Lower leg skin (tissue), 3 donors: Measurements from ENCODE around the gene RER1.

ENCODE experiments used
- POLR2A ChIP-seq, 2 donors: fragments of 450-650 bp; IDR thresholded peaks; one replicate each; pipeline ENCODE4 v1.6.1; 2016 to 2017; ENCODE audit warnings: antibody characterized with exemption in 2 of 2, mild to moderate bottlenecking in 1 of 2, moderate library complexity in 1 of 2
- TF ChIP-seq, protein P1 (sequence below), 3 donors: fragments of 450-650 bp; IDR thresholded peaks; one replicate each; pipeline ENCODE4 v1.5.1; 2016; ENCODE audit warnings: antibody characterized with exemption in 3 of 3, mild to moderate bottlenecking in 3 of 3, moderate library complexity in 2 of 3

DNA sequence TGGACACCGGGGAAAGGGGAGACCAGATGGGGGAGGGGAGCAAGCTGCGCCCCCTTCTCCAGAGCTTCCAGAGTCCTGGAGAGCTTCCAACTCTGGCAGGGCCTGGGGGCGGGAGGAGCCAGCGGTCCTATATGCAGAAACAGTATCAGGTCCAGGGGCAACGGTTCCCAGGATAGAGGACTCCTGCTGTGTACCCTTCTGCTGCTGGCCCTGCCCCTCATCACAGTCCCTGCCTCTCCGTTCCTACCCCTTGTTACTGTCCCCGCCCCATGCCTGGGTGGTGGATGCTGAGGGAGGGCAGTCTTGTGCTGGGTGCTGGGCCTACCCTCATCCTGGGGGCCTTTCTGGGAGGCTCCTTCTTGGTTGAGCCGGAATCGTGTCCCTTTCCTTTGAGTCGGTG is 39.9 kb downstream of the RER1 start:
- TF ChIP-seq, protein P1, sequence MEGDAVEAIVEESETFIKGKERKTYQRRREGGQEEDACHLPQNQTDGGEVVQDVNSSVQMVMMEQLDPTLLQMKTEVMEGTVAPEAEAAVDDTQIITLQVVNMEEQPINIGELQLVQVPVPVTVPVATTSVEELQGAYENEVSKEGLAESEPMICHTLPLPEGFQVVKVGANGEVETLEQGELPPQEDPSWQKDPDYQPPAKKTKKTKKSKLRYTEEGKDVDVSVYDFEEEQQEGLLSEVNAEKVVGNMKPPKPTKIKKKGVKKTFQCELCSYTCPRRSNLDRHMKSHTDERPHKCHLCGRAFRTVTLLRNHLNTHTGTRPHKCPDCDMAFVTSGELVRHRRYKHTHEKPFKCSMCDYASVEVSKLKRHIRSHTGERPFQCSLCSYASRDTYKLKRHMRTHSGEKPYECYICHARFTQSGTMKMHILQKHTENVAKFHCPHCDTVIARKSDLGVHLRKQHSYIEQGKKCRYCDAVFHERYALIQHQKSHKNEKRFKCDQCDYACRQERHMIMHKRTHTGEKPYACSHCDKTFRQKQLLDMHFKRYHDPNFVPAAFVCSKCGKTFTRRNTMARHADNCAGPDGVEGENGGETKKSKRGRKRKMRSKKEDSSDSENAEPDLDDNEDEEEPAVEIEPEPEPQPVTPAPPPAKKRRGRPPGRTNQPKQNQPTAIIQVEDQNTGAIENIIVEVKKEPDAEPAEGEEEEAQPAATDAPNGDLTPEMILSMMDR (IDR thresholded peaks at IDR 0.05): no peak
- TF ChIP-seq POLR2A (IDR thresholded peaks at IDR 0.05): no peak
